Astrocyte of the spinal cord (primary cell): ENCODE measurements around the gene KRTAP12-3.

ENCODE experiments used
- DNase-seq: peaks from one replicate; pipeline ENCODE4 v3.0.0; 2011; ENCODE audit warnings: low read depth, low spot score
- H3K4me3 ChIP-seq: 2 replicates; pipeline ENCODE4 v1.5.1; 2011; ENCODE audit warnings: low read depth, mild to moderate bottlenecking, low read length, moderate library complexity
- in situ Hi-C: cut with HindIII; loops from 2 replicates; pipeline ENCODE4 v1.10.0; 2017; ENCODE audit warnings: low sequenced_read_pairs
- TF ChIP-seq, protein P1 (sequence below): IDR thresholded peaks from 2 replicates; pipeline ENCODE4 v1.5.1; 2012; ENCODE audit warnings: low read depth, mild to moderate bottlenecking, low read length, inconsistent platforms

KRTAP12-3 gene

GRCh38 chr21:44700101-44701022, 42.6 kb downstream of the KRTAP12-3 start:
- no peak for DNase-seq
- in situ Hi-C loops, result no loop called here
- TF ChIP-seq, protein P1, sequence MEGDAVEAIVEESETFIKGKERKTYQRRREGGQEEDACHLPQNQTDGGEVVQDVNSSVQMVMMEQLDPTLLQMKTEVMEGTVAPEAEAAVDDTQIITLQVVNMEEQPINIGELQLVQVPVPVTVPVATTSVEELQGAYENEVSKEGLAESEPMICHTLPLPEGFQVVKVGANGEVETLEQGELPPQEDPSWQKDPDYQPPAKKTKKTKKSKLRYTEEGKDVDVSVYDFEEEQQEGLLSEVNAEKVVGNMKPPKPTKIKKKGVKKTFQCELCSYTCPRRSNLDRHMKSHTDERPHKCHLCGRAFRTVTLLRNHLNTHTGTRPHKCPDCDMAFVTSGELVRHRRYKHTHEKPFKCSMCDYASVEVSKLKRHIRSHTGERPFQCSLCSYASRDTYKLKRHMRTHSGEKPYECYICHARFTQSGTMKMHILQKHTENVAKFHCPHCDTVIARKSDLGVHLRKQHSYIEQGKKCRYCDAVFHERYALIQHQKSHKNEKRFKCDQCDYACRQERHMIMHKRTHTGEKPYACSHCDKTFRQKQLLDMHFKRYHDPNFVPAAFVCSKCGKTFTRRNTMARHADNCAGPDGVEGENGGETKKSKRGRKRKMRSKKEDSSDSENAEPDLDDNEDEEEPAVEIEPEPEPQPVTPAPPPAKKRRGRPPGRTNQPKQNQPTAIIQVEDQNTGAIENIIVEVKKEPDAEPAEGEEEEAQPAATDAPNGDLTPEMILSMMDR, result no peak
- H3K4me3 ChIP-seq, result no peak overlapping the region

DNA sequence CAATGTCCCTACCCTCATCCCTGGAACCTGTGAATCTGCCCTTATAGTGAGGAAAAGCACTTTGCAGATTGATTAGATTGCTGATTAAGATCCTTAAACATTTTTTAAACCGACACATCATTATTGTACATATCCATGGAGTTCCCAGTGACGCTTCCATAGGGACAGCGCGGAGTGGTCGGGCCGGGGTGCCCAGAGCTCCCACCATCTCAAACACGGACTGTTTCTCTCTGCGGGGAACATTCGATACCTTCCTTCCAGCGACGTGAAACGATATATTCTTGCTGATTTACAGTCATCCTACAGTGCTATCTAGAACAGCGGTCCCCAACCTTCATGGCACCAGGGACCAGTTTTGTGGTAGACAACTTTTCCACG, 43.3 kb downstream of the KRTAP12-3 start:
- no peak for DNase-seq
- in situ Hi-C loops, result no loop called here
- TF ChIP-seq, protein P1, result no peak
- no peak overlapping the region for H3K4me3 ChIP-seq

GRCh38 chr21:44701541-44701940, 43.8 kb downstream of the KRTAP12-3 start:
- no peak overlapping the region for H3K4me3 ChIP-seq
- in situ Hi-C loops, result no loop called here
- DNase-seq, result no peak
- TF ChIP-seq, protein P1, result no peak

DNA sequence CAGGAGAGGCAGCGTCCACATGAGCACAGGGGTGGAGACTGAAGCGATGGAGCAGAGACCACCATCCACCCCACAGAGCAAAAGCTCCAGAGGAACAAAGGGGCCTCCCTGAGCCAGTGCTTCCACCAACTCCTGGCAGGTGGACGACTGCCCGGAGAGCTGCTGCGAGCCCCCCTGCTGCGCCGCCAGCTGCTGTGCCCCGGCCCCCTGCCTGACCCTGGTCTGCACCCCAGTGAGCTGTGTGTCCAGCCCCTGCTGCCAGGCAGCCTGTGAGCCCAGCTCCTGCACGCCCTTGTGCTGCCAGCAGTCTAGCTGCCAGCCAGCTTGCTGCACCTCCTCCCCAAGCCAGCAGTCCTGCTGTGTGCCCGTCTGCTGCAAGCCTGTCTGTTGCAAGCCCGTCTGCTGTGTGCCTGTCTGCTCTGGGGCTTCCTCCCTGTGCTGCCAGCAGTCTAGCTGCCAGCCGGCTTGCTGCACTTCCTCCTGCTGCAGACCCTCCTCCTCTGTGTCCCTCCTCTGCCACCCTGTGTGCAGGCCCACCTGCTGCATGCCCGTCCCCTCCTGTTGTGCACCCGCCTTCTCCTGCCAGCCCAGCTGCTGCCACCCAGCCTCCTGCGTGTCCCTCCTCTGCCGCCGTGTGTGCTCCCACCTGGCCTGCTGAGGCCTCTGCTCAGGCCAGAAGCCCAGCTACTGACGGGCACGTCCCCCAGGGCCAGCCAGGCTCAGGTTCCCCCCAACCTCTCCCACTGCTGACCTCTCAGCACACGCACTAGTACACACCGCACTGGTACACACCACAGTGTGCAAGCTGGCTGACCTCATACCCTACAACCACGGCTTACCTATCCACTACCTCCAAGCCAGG, 44.6 kb downstream of the KRTAP12-3 start:
- TF ChIP-seq, protein P1, result no peak
- in situ Hi-C loops, result no loop called here
- no peak for DNase-seq
- H3K4me3 ChIP-seq, result no peak overlapping the region

DNA sequence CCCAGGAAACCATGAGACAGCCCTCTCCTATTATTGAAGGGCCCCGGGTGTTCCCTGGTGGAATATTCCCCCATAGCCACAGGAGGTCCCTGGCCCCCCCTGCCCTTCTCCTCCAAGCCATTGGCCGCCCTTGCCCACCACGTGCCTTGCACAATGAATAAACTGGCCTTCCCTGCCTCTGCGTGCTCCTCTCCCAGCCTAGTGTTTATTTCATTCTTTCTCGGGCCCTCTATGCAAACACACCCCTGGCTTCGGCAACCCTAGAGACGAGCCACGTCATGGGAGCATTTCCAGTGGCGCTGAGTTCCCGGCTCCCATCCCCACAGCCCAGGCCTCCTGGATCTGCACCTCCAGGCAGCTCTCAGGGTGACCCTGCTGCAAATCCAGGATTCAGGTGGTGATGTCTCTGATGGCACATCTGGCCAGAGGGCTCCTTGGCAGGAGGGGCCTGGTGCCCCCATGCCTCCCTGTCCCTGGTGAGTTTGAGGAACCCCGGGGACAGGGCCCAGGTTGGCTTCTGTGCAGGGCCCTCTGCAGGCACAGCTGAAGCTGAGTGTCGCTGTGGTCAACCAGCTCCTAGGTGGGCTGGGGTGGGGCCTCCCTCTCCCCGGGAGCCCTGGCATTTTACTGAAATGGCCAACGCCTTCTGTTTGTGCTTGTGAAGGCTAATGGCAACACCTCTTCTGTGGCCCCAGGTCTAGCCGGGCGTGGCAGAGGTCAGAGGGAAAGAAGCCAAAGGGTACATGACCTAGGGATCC, 45.4 kb downstream of the KRTAP12-3 start:
- TF ChIP-seq, protein P1, result no peak
- DNase-seq, result no peak
- in situ Hi-C loops, result no loop called here
- H3K4me3 ChIP-seq, result no peak overlapping the region
